Activated CD4-positive, alpha-beta T cell treated with anti-CD3 and anti-CD28 coated beads, Interleukin-2, amount 10 ng/mL, durations not matched to agents 24 days and 14 days (primary cell): ENCODE results near the gene GYS1. TPM values are rescaled to one million over a fixed set of nuclear protein-coding genes. Genes with fewer than 3 reads are reported as not detected.
"Not testable (repeated sequence)": the region's sequence is repeated elsewhere in the genome, so short reads cannot be mapped to it uniquely, and the experiment has no call there.

Experiments
- DNase-seq: peaks from one replicate; pipeline ENCODE4 v3.0.0; 2022
- H3K27ac Mint-ChIP-seq: one replicate; pipeline ENCODE4 v1.8.0; 2022; ENCODE audit warnings: mild to moderate bottlenecking, mixed read lengths
- H3K27me3 Mint-ChIP-seq: one replicate; pipeline ENCODE4 v1.8.0; 2022; ENCODE audit warnings: mixed read lengths
- H3K36me3 Mint-ChIP-seq: one replicate; pipeline ENCODE4 v1.8.0; 2022; ENCODE audit warnings: low read depth, mild to moderate bottlenecking, mixed read lengths
- H3K4me1 Mint-ChIP-seq: one replicate; pipeline ENCODE4 v1.8.0; 2021; ENCODE audit warnings: mixed read lengths
- H3K4me3 Mint-ChIP-seq: one replicate; pipeline ENCODE4 v1.8.0; 2022; ENCODE audit warnings: mild to moderate bottlenecking, moderate library complexity, mixed read lengths
- H3K9me3 Mint-ChIP-seq: one replicate; pipeline ENCODE4 v1.8.0; 2021; ENCODE audit warnings: mixed read lengths
- intact Hi-C: fragments of 100-400 bp; cut with micrococcal nuclease; formaldehyde crosslinking; loops from one replicate; pipeline ENCODE4 v1.15.1; 2023
- total RNA-seq: library from RNA; stranded (reverse); gene quantifications from 2 replicates; pipeline ENCODE4 v1.2.3, GENCODE V29; 2022

GYS1 gene
- total RNA-seq, 1 donor from 2014 or later, result 73.8 TPM

DNA sequence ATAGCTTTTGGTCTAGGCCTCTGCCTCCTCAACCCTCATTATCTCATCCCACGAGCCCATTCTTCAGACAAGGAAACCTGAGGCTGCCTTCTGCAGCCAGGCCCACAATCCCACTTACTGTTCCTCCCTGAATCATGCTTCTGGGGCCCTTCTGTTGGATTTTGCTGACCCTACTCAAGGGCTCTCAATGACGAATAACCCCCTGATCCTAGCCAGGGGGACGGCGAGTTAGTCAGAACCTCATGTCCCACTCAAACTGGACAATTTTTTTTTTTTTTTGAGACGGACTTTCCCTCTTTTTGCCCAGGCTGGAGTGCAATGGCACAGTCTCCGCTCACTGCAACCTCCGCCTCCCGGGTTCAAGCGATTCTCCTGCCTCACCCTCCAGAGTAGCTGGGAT is 29.0 kb upstream of the GYS1 start:
- Mint-ChIP-seq H3K36me3 (no peaks in the 10 kb centered on the region), H3K4me3 (no peak overlapping the region), H3K9me3 (no peaks in the 10 kb centered on the region), H3K27ac (no peak overlapping the region), H3K4me1 (peaks cover 20% of the 10 kb centered on the region), H3K27me3 (peaks cover 27% of the 10 kb centered on the region)
- intact Hi-C loops, result no loop called here
- no peak for DNase-seq

DNA sequence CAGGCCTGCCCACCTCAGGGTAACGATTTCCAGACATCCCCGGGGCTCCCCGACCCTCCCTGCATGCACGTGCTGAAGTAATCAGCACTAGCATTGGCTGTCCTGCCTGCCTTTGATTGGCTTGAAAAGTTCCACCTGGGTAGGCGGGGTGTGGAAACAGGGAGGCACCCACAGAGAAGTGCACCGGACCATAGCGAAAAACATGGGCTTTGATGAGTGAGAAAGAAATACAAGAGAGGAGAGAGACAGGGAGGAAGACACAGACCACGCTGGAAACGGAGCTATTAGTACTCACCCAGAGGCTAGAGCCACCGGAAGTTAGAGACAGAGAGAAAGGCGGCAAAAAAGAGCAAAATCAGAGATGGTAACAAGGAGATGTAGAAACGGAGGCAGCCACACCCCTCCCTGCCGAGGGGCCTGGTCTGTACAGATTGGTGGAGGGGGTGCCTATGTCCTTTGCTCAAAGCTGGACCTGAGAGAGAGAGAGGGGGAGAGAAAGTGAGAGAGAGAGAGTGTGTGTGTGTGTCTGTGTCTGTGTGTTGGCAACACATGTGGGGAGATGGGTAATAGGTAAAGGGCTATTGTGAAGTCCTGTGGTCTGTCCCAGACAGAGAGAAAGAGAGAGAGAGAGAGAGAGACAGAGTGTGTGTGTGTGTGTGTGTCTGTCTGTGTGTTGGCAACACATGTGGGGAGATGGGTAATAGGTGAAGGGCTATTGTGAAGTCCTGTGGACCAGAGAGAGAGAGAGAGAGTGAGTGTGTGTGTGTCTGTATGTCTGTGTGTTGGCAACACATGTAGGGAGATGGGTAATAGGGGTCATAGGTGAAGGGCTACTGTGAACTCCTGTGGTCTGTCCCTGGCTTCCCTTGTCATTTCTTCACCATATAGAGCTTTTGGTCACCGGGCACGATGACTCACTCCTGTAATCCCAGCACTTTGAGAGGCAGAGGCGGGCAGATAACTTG is 28.1 kb upstream of the GYS1 start:
- Mint-ChIP-seq H3K4me3 (no peak overlapping the region), H3K4me1 (peaks cover 20% of the 10 kb centered on the region), H3K27me3 (peaks cover 27% of the 10 kb centered on the region), H3K27ac (no peak overlapping the region), H3K9me3 (no peaks in the 10 kb centered on the region), H3K36me3 (no peaks in the 10 kb centered on the region)
- intact Hi-C loops, result no loop called here
- DNase-seq, result no peak

DNA sequence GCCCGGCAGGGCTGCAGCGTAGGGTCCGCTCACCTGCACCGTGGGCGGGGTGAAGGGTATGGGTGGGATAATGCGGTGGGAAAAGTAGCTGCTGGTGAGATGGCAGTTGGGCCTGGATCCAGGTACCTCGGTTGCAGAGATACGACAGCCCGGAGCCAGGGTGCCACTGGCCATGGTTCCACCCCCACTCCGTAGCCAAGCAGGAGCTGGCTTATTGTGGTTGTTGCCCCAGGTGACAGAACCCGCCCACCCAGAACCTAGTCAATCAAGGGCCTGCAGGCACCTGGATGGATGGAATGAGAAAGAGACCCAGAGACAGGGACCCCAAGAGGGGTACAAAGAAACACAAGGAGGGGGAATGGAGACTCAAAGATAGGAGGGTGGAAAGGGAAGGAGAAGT is 27.2 kb upstream of the GYS1 start:
- intact Hi-C loops, result no loop called here
- Mint-ChIP-seq H3K27ac (no peak overlapping the region), H3K4me3 (peak overlapping the region; percentile 84), H3K4me1 (peaks cover 20% of the 10 kb centered on the region), H3K36me3 (peaks cover 5% of the 10 kb centered on the region), H3K27me3 (peaks cover 27% of the 10 kb centered on the region), H3K9me3 (no peaks in the 10 kb centered on the region)
- no peak for DNase-seq

DNA sequence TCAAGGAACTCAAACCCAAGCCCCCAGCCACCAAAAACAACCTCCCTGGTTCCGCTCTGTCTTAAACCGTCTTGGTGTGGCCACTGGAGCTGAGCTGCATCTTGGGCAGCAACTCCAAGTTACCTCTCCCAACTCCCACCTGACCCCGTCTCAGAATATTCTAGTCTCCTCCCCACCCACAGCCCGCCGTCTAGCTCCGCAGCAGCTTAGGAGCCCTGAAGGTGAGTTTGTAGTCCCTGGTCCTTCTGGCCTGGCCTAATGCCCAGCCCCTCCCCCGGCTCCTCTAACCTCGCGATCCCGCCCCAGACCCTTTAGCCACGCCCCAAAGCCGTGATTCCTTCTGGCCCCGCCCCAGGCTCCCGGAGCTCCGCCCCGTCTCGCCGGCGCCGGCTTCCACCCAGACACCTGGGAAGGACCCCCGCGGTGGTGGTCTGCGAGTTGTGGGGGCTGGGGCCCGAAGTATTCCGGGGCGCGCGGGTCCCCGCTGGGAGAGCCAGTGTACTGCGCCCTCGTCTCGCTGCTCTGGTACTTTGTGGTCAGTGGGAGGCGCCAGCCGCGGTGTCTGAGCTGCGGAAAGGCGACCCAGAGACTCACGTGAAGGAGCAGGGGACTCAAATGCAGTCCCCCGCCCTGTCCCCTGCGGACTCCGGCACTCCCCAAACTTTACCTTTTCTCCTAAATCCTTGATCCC is 26.3 kb upstream of the GYS1 start:
- peaks cover 27% of the 10 kb centered on the region for H3K27me3 Mint-ChIP-seq
- H3K36me3 Mint-ChIP-seq, result peaks cover 5% of the 10 kb centered on the region
- H3K9me3 Mint-ChIP-seq, result no peaks in the 10 kb centered on the region
- H3K27ac Mint-ChIP-seq, result peak overlapping the region; percentile 12
- intact Hi-C loops, result no loop called here
- peaks cover 20% of the 10 kb centered on the region for H3K4me1 Mint-ChIP-seq
- peak overlapping the region; percentile 84 for H3K4me3 Mint-ChIP-seq
- DNase-seq, result peak; percentile 90

DNA sequence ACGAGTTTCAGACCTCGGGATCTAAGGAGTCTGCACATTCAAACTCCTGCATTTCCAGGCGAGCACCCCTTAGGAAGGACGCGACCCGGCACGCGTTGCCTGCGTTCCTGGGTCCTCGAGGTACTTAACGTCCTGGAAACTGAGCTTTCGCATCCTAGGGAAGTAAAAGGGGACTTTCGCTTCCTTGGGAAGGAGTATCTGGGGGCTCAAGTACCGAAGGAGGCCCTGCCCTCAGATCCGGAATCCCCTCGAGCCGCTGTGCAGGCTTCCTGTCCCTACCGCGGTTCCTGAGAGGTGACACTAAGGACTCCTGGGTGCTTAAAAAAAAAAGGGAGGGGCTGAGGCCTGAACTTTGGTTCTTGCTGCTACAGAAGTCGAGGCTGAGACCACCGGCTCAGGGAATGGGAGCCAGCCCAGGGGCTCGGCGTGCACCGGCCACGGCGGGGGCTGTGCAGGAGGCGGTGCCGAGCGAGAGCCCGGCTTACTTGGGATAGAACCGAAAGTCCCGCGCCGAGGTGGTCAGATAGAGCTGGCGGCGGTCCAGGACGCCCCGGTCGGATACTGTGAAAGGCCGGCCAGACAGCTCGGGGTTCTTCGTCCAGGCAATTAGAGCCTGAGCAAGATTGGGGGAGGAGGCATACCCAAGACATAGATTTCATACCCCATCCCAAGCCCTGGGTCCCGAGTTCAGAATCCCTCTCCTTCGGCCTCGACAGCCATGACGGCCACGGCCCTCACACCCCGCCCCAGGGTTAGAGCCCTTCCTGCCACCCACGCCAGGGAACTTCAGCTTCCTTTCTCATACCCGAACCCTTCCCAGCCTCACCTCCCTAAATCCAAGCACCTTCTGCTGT is 25.5 kb upstream of the GYS1 start:
- peaks cover 27% of the 10 kb centered on the region for H3K27me3 Mint-ChIP-seq
- H3K36me3 Mint-ChIP-seq, H3K9me3 Mint-ChIP-seq, intact Hi-C loops: not testable (repeated sequence)
- peaks cover 20% of the 10 kb centered on the region for H3K4me1 Mint-ChIP-seq
- peak overlapping the region; percentile 84 for H3K4me3 Mint-ChIP-seq
- peak; percentile 76 for DNase-seq
- peak overlapping the region; percentile 12 for H3K27ac Mint-ChIP-seq

DNA sequence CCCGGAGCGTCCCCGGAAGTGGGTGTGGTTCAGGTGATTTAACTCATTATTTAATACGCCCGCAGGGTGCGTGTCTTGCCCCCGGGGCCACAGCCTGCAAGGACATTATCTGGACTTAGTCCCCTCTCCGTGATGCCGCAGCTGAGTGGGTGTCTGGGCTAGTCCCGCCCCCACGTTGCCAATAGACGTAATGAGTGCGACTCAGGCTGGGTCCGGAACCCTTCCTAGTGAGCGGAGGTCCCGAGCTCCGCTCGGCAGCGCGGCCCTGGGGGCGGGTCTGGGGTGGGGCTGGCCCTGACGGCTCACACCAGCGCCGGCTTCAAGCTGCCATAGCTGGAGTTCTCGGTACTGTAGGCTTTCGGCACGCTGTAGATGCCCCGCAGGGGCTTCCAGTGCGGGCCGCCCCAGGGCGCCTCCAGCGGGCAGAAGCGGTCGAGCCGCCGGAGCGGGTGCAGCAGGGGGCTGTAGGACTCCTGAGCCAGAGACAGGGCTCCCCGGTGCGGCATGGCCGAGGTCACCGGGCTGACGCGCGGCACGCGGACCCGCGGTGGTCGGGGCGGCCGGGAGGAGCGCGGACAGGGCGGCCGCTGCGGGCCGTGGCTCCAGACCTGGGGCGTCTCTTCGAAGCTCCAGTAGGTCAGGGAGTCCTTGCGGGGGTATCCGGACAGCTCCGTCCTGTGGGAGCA is 24.7 kb upstream of the GYS1 start:
- H3K4me1 Mint-ChIP-seq, result peaks cover 20% of the 10 kb centered on the region
- no peaks in the 10 kb centered on the region for H3K9me3 Mint-ChIP-seq
- intact Hi-C loops, result no loop called here
- H3K4me3 Mint-ChIP-seq, result peak overlapping the region; percentile 84
- peaks cover 9% of the 10 kb centered on the region for H3K36me3 Mint-ChIP-seq
- peak; percentile 89 for DNase-seq
- no peak overlapping the region for H3K27ac Mint-ChIP-seq
- peaks cover 27% of the 10 kb centered on the region for H3K27me3 Mint-ChIP-seq

DNA sequence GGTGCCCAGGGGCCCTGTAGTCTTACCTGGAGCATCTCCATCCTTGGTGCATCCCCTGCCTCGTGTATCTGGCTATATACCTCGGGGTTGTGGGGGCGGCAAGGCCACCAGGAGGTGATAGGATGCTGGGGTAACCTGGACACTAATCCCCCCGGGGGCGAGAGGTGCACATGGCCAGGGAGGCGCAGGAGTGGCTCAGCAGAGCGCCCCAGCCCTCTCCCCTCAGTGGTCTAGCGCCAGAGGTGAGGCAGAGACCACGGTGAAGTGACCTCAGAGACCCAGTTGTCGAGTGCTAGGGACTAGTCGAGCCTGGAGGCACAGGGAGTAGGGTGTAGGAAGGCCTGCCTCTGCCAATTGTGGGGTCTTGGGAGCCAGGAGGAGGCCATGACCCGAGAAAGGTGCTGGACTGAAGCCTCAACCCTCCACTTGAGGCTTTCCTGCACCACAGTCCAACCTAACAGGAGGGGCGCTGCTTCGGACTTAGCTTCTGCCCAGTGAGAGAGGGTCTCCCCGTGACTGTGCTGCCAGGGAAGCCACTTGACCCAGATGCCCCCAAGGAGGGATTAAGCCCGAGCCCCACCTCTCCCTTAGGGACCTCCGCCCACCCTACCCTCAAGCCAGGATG is 24.0 kb upstream of the GYS1 start, which contains the start of gene LHB:
Gene LHB (minus strand): TSS at position 51 of the 625 bp plus-strand sequence. CDS start 10 bp downstream, at position 41.
- DNase-seq, result no peak
- H3K9me3 Mint-ChIP-seq, result no peaks in the 10 kb centered on the region
- peaks cover 27% of the 10 kb centered on the region for H3K27me3 Mint-ChIP-seq
- intact Hi-C loops, result no loop called here
- peak within 1 kb of the TSS; percentile 84 for H3K4me3 Mint-ChIP-seq
- H3K36me3 Mint-ChIP-seq, result peaks cover 12% of the 10 kb centered on the region
- H3K27ac Mint-ChIP-seq, result no peak within 1 kb of the TSS
- H3K4me1 Mint-ChIP-seq, result peaks cover 20% of the 10 kb centered on the region

DNA sequence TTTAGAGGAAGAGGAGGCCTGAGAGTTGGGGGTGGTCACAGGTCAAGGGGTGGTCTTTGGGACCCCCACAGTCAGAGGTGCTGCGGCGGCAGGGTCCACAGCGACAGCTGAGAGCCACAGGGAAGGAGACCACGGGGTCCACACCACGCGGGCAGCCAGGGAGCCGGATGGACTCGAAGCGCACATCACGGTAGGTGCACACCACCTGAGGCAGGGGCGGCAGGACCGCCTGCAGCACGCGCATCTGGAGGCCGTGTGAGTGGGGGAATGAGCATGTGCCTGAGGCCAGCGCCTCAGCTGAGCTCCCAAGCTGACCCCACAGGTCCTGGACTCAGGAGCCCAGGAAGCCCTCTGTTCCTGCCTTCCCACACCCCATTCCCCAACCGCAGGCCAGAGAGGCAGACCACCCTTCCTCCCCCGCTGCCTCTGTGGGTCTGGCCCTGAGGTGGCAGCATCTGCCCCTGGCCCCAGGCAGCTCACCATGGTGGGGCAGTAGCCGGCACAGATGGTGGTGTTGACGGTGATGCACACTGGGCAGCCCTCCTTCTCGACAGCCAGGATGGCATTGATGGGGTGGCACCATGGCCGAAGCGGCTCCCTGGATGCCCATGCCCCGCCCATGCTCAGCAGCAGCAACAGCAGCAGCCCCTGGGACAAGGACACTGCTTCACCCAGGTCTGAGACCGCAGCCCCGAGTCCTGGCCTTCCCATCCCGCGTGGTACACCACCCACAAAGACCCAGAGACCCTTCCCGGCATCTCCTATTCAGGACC is 23.1 kb upstream of the GYS1 start:
- intact Hi-C loops, result no loop called here
- no peak overlapping the region for H3K4me3 Mint-ChIP-seq
- H3K9me3 Mint-ChIP-seq, result no peaks in the 10 kb centered on the region
- peaks cover 24% of the 10 kb centered on the region for H3K27me3 Mint-ChIP-seq
- H3K4me1 Mint-ChIP-seq, result peaks cover 17% of the 10 kb centered on the region
- H3K36me3 Mint-ChIP-seq, result peaks cover 17% of the 10 kb centered on the region
- H3K27ac Mint-ChIP-seq, result no peak overlapping the region
- DNase-seq, result no peak

DNA sequence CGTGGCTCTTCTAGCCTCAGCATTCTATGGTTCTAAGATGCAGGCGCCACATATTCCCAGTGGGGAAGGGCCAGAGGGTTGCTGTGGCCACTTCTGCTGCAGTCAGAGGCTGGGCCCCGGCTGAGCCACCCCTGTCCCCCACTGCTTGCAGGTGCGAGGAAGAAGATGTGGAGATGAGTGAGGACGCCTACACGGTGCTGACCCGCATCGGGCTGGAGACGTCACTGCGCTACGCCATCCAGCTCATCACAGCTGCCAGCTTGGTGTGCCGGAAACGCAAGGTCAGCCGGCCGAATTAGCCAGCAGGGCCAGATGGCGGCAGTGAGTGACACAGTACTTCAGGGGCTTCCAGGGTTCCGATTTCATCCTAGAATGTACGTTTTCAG is 21.8 kb upstream of the GYS1 start:
- intact Hi-C loops, result no loop called here
- H3K27me3 Mint-ChIP-seq, result peaks cover 11% of the 10 kb centered on the region
- no peak overlapping the region for H3K27ac Mint-ChIP-seq
- no peak for DNase-seq
- no peak overlapping the region for H3K4me3 Mint-ChIP-seq
- H3K4me1 Mint-ChIP-seq, result peaks cover 10% of the 10 kb centered on the region
- H3K36me3 Mint-ChIP-seq, result peaks cover 26% of the 10 kb centered on the region
- no peaks in the 10 kb centered on the region for H3K9me3 Mint-ChIP-seq

DNA sequence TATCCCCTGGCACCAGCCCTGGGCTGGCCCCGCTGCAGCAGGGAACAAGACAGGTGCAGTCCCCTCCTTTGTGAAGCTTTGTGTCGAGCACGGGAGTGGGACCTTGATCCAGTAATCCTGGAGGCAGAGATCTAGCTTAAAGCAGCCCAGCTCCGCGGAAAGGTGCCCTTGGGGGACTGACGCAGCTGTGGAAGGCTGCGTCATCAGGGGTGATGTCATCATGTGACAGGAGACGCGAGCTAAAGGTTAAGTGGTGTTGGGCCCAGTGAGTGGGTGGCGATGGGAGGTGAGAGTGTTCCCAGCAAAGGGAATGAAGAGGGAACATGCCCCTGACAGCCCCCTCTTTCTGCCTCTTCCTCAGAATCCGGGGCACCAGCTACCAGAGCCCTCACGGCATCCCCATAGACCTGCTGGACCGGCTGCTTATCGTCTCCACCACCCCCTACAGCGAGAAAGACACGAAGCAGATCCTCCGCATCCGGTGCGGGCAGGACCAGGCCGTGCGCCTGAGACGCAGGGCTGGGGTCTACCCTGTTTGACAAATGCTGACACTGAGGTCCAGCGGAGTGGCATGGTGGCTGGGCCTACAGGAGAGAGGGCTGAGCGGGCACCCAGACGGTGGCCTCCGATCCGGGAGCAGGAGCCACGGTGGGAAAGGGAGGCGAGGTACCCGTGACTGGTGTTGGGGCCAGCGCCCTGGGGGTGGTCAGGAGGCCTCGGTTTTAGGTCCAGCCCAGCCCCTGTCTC is 21.2 kb upstream of the GYS1 start:
- DNase-seq, result no peak
- no peak overlapping the region for H3K27ac Mint-ChIP-seq
- no peak overlapping the region for H3K4me3 Mint-ChIP-seq
- H3K4me1 Mint-ChIP-seq, result peaks cover 10% of the 10 kb centered on the region
- H3K9me3 Mint-ChIP-seq, result no peaks in the 10 kb centered on the region
- peaks cover 8% of the 10 kb centered on the region for H3K27me3 Mint-ChIP-seq
- H3K36me3 Mint-ChIP-seq, result peaks cover 30% of the 10 kb centered on the region
- intact Hi-C loops, result no loop called here

DNA sequence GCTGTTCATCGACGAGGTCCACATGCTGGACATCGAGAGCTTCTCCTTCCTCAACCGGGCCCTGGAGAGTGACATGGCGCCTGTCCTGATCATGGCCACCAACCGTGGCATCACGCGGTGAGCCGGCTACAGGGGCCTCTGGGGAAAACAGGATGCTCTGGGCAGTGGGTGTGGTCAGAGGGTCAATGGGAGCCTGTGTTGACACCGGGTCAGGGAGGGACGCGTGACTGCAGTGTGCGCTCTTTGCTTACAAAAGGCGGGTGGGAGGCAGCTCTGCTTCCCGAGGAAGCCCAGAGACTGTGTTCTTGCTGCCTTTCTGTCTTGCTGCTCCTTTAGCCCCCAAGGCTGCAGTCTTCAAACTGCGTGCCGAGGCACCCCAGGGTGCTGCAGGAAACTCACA is 18.1 kb upstream of the GYS1 start:
- Mint-ChIP-seq H3K27ac (no peak overlapping the region), H3K4me3 (no peak overlapping the region), H3K9me3 (no peaks in the 10 kb centered on the region), H3K4me1 (no peaks in the 10 kb centered on the region), H3K27me3 (no peaks in the 10 kb centered on the region), H3K36me3 (peaks cover 38% of the 10 kb centered on the region)
- intact Hi-C loops, result no loop called here
- no peak for DNase-seq

DNA sequence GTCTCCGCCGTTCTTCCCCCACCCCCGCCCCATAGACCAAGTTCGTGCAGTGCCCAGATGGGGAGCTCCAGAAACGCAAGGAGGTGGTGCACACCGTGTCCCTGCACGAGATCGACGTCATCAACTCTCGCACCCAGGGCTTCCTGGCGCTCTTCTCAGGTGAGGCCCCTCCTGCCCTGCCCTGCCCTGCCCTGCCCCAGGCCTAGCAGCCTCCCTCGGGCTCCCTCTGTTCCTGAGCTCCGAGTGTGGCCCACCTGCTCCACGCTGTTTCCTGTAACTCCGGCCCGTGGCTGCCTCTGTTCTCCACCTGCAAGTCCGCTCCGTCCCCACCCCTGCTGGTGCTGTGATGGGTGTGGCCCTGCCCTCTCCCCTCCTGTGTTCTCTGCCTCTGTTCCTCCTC is 17.3 kb upstream of the GYS1 start:
- Mint-ChIP-seq H3K4me3 (no peak overlapping the region), H3K4me1 (no peaks in the 10 kb centered on the region), H3K9me3 (no peaks in the 10 kb centered on the region), H3K27ac (no peak overlapping the region), H3K36me3 (peaks cover 34% of the 10 kb centered on the region), H3K27me3 (no peaks in the 10 kb centered on the region)
- DNase-seq, result no peak
- intact Hi-C loops, result no loop called here
